H4 (cell line): ENCODE results near the gene ZNF827. TPM values are rescaled to one million over a fixed set of nuclear protein-coding genes. Genes with fewer than 3 reads are reported as not detected.

Experiments
- DNase-seq: peaks from one replicate; pipeline ENCODE4 v3.0.0-alpha.2; 2015; ENCODE audit warnings: low spot score
- total RNA-seq: library from RNA; depleted of rRNA; stranded (reverse); fragments of >200 nt; shearing (Covaris generic); gene quantifications from 2 replicates; pipeline ENCODE4 v1.2.3, GENCODE V29; 2014; rRNA removed

ZNF827 gene
- total RNA-seq, 1 experiment from 2014 or later: 5.2 TPM

DNA sequence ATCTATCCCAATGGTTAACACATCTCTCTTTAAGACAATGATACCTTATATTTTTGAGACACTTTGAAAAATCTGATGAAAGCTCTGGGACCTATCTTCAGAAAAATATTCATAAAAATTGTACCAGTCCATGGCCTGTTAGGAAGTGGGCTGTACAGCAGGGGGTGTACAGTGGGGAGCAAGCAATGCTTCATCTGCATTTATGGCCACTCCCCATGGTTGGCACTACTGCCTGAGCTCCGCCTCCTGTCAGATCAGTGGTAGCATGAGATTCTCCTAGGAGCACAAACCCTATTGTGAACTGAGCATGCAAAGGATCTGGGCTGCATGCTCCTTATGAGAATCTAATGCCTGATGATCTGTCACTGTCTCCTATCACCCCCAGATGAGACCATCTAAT, 216.1 kb downstream of the ZNF827 start:
- DNase-seq: no peak

DNA sequence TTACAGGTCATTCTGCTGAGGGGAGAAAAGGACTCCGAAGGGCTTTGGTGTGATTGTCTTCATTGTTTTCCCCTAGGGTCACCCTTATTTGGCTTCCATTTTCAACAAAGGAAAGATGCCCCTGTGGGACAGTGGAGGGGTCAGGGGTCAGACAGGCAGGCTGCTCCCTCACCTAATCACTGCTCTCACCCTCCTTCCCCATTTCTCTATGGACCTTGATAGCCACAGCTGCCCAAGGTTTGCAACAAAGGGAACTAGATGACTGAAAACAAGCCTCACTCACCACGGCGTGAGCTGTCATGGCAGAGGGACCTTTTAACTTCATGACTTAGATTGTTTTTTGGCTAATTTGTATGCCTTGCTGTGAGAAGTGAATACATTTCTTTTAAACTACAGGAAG, 218.0 kb downstream of the ZNF827 start:
- no peak for DNase-seq

DNA sequence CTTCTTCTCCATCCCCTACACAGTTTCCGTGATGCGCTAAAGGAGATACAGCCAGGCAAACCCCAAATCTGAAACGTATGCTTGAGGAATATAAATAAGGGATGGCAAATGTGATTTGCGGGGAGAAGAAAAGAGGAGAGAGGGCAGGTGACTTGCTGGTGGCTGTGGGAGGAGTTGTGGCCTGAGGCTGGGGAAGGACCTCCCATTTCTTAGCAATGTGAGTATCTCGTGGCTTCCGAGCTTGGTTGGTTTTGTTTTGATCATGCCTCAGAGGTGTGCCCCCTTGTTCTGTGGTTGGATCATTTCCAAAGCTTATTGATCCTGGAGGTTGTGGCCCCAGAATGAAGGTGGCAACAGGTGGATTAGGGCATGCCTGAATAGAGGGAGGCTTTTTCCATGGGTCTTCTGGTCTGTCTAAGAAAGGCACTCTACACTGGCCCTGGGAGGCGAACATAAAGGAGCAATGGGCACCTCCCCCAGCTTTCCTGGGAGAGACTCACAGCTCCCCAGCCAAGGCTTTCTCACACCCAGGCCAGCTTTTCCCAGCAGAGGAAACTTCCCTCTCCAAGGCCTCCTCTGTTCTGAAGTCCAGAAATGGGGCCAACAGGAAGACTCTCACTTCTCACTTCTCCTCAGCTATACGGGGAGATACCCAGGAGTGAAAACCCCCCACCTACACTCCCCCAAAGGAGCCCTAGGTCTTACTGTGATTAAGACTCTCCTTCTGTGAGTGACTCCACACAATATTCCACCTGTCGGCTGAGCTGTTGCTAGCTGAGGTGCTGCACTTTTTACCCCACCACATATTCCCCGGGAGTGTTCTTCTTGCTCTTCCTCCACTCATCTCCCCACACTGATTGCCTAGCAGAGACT, 218.6 kb downstream of the ZNF827 start:
- no peak for DNase-seq

DNA sequence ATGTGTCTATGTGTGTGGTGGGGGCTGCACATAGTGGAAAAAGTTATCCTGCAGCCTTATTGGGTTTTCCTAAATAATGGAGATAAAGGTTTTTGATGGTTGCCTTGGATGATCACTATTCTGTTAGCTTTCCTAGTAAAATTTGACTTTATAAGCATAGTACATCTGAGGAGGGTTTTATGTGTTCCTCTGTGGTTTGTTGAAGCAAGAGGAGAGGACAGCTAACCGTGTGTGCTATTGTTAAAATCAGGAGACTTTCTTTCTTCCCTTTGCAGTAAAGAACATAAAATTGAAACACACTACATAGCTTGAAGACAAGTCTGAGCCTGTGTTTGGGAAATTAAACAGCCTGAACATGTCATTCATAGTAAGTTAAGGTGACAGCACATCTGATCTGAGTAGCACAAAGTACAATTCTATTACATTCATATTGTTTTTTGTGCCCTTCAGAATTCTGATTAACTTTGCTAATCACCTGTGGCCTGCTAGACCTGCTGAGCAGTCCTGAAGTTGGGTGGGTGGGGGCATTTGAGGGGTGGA, 221.9 kb downstream of the ZNF827 start:
- no peak for DNase-seq

DNA sequence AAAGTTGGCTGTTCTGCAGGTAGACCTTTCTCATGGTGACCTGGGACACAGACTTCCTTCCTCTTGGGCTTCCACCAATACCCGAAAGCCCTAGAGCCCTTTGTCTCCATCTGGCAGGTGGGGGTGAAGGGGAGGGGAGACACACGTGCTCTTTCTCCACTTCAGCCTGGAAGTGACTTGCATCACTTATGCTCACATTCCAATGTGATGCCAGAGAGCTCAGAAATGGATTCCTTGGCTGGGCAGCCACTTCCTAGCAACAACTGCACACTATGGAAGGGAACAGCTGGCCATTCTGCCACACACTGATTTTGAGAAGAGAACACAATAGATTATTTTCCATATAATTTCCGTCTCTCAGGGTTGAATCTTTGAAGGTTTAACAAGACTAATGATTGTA, 222.4 kb downstream of the ZNF827 start:
- no peak for DNase-seq

DNA sequence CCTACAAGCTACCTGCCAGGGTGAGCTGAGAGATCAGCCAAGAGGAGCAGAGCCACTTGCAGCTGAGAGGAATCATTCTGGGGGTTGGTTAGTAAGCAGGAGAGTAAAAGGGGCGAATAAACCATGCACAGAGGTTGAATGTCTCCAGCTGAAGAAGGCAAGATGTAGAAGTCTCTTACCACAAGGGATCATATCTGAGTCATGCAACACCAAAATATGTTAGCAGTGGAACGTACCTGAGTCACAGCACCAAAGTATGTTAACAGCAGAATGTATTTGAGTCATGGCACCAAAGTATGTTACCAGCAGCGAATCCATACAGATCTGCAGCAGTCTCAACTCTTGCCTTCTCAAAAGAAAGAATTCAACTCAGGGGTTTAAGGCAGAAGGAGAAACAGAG, 228.8 kb downstream of the ZNF827 start:
- DNase-seq: no peak

DNA sequence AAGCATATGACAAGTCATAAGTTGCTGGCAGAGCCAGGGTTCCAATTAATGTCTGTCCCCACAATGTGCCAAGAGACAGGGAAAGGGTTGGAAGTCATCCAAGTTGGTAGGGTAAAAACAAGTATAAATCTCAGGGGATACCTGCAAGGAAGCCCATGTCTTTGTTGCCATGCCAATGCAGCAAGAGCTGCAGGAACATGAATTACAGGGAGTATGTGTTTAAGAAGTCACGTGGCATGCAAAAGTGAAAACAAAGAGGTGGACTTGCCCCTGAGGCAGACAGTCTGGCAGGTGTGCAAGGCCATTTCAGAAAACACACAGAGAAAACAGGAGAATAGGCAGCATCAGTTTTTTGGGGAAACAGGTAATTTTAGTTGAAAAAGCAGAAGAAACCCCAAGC, 229.3 kb downstream of the ZNF827 start:
- DNase-seq: no peak

Other genes starting within 250 kb of the ZNF827 start
- 82.5 and 88.1 TPM in 2 replicates for gene LSM6, start 236.9 kb upstream of the ZNF827 start, total RNA-seq